RPMI8226 (cell line): ENCODE results near the gene PLEKHH2.
"Not testable (repeated sequence)": the region's sequence is repeated elsewhere in the genome, so short reads cannot be mapped to it uniquely, and the experiment has no call there.

Experiments
- DNase-seq: peaks from one replicate; pipeline ENCODE4 v3.0.0-alpha.2; 2015

PLEKHH2 gene

GRCh38 chr2:43718530-43719124 is 81.6 kb downstream of the PLEKHH2 start:
- no peak for DNase-seq

- no peak for DNase-seq
Observed at GRCh38 chr2:43724728-43725526, 87.9 kb downstream of the PLEKHH2 start.

- no peak for DNase-seq
Observed at GRCh38 chr2:43725711-43726246, 88.7 kb downstream of the PLEKHH2 start.

GRCh38 chr2:43726961-43727633 is 90.0 kb downstream of the PLEKHH2 start:
- DNase-seq: not testable (repeated sequence)

GRCh38 chr2:43727634-43728014 is 90.6 kb downstream of the PLEKHH2 start:
- DNase-seq: no peak

- DNase-seq: no peak
Observed at GRCh38 chr2:43729491-43730174, 92.6 kb downstream of the PLEKHH2 start.

- no peak for DNase-seq
Observed at GRCh38 chr2:43731211-43731610, 94.2 kb downstream of the PLEKHH2 start.

GRCh38 chr2:43736637-43737036 is 99.6 kb downstream of the PLEKHH2 start:
- DNase-seq: no peak

- no peak for DNase-seq
Observed at GRCh38 chr2:43737097-43737854, 100.2 kb downstream of the PLEKHH2 start.

GRCh38 chr2:43737855-43738254 is 100.8 kb downstream of the PLEKHH2 start:
- DNase-seq: no peak

DNA sequence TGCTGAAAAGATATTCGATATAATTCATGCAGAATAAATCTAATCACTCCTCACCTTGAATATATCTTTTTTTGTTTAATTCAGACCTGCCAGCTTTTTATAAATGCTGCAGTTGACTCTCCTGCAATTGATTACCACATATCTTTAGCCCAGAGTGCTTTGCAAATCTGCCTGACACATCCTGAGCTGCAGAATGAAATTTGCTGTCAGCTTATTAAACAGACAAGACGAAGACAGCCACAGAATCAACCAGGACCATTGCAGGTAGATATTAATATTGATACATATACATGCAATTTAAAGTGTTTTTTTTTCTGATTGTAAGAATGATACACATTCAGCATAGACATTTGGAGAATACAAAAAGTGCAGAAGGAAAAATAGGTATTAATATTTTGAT is 101.2 kb downstream of the PLEKHH2 start:
- no peak for DNase-seq

DNA sequence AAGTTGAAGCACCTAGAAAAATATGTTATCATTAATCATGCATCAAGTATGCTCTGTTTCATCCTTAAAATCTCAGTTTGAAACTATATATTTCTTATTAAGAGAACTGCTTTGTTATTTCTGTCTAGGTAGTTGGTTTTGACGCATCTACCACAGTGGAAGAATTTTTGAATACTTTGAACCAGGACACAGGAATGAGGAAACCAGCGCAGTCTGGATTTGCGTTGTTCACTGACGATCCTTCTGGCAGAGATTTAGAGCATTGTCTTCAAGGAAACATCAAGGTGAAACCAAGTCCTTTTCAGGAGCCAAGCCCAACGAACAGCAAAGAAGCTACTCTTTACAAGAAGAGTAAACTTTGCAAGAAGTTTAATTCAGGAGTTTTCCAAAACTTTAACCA is 106.6 kb downstream of the PLEKHH2 start:
- no peak for DNase-seq

- no peak for DNase-seq
Observed at GRCh38 chr2:43745457-43745856, 108.4 kb downstream of the PLEKHH2 start.

DNA sequence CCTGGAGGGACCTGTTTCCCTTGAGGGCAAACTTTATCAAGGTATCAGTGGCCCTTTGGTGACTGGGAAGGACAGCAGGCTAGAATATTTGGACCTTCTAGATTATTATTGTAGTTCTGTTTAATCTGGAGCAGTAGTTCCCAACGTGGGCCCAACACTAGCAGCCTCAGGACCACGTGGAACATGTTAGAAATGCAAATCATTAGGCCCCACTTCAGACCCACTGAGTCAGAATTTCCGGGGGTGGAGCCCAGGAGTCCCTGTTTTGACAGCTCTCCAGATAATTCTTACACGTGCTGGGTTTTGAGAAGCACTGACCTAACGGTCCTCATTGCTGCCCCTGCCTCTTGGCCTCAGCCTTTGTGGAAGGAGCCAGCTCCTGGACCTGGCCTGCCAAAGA is 111.3 kb downstream of the PLEKHH2 start:
- no peak for DNase-seq

DNA sequence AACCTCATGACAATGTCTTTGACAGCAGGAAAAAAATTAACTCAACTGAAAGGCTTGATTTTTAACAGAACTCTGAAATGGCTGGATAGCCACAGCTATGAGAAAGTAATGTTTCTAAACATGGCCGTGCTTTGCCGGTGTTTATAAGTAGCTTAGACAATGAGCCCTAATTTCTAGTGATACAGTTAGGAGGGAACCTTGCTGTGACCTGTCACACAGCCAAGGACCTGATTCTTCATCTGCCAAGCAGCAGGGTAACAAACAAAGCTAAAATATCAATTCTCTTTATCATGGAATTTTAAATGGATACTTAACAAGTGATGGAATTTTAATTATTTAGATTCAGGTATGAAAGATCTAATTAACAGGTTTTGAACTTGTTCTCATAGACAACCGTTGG is 112.5 kb downstream of the PLEKHH2 start:
- DNase-seq: no peak

DNA sequence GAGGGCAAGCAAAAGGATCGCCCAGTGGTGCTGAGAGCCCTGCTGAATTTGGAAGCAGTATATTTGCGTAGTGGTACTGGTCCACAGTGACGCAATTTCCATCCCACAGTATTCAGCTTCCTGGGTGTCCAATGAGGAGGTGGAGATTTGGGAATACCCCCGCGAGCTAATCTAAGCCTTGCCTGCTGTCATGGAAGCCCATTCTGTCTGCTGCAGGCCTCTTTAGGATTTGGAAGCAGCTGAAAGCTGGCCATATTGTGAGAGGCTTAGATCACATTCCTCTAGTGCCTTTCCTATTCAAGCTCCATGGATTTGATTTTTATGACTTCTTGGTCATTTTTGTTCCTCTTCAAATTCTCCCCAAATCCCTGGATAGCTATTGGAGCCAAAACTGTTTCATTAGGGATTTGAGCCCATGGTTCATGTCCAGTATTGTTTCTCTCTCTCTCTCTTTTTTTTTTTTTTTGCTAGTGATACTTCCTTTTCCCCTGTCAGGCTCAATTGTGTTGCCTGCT is 114.5 kb downstream of the PLEKHH2 start:
- no peak for DNase-seq

GRCh38 chr2:43752302-43752701 is 115.2 kb downstream of the PLEKHH2 start:
- no peak for DNase-seq

- no peak for DNase-seq
Observed at GRCh38 chr2:43754180-43754579, 117.1 kb downstream of the PLEKHH2 start.

- no peak for DNase-seq
Observed at GRCh38 chr2:43758739-43759138, 121.7 kb downstream of the PLEKHH2 start.

GRCh38 chr2:43759195-43759594 is 122.1 kb downstream of the PLEKHH2 start:
- no peak for DNase-seq

DNA sequence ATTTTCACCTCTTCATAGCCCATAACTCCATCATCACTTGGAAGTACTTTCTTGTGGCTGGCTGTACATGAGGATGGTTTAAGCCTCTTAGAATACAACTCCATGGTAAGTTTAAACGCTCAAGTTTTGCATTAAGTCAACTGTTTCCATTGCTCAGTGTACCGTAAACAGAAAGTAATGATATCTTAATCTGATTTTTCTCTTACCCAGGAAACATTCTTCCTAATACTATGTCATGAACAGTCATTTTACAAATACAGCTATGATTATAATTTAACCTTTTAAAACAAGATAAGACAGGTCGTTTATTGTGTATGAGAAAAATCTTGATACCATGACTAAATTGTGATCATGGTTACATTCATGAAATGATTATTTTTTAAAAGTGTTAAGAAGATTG is 125.2 kb downstream of the PLEKHH2 start:
- DNase-seq: no peak

GRCh38 chr2:43763091-43763490 is 126.0 kb downstream of the PLEKHH2 start:
- DNase-seq: no peak
